Panc1 (cell line): Measurements from ENCODE around the gene MAP3K20. TPM values are rescaled to one million over a fixed set of nuclear protein-coding genes. Genes with fewer than 3 reads are reported as not detected.

Source experiments
- ATAC-seq: fragments of 200-7000 bp; cut with Tn5 transposase; 2 replicates; pipeline ENCODE4 v1.9.1; 2020; ENCODE audit warnings: mild to moderate bottlenecking, moderate library complexity
- BruUV-seq: library from RNA; stranded (reverse); fragments of 400-500 nt; replicated peaks from 2 replicates; lab custom pipeline; 2021; lab: Mats Ljungman, UMichigan
- CTCF ChIA-PET: fragments of 300-600 bp; sonication (Branson Sonifier 250); formaldehyde crosslinking; loops from one replicate; lab custom pipeline; 2022; ENCODE audit warnings: antibody characterized with exemption; lab: Charles Lee
- POLR2A ChIA-PET: fragments of 300-600 bp; sonication (Branson Sonifier 250); formaldehyde crosslinking; loops from one replicate; lab custom pipeline; 2022; ENCODE audit warnings: antibody characterized with exemption; lab: Charles Lee
- DNase-seq: peaks from one replicate; pipeline ENCODE4 v3.0.0-alpha.2; 2010; ENCODE audit warnings: low read depth, low spot score
- H3K27ac ChIP-seq: 2 replicates; pipeline ENCODE4 v1.5.1; 2011; ENCODE audit warnings: mild to moderate bottlenecking, low read length, inconsistent platforms
- H3K27me3 ChIP-seq: fragments of 200-500 bp; sonication (Bioruptor generic); 2 replicates; pipeline ENCODE4 v1.6.0; 2014; ENCODE audit warnings: low read length, inconsistent platforms; ENCODE audit not compliant: control insufficient read depth, insufficient read depth
- H3K36me3 ChIP-seq: fragments of 200-500 bp; sonication (Bioruptor generic); 2 replicates; pipeline ENCODE4 v1.5.1; 2014; ENCODE audit warnings: inconsistent platforms, mild to moderate bottlenecking, low read length, moderate library complexity; ENCODE audit not compliant: control insufficient read depth, insufficient read depth
- H3K4me1 ChIP-seq: 2 replicates; pipeline ENCODE4 v1.5.1; 2011; ENCODE audit warnings: inconsistent platforms, mild to moderate bottlenecking, low read length, moderate library complexity; ENCODE audit not compliant: control insufficient read depth, insufficient read depth
- H3K4me3 ChIP-seq, 2 experiments: 2 replicates each; pipeline ENCODE4 v1.5.1; 2011 to 2012; ENCODE audit warnings: low read depth in 2 of 2, low read length in 2 of 2, mild to moderate bottlenecking in 2 of 2, inconsistent platforms in 1 of 2, moderate library complexity in 1 of 2
- H3K9me3 ChIP-seq: fragments of 200-500 bp; sonication (Bioruptor generic); 2 replicates; pipeline ENCODE4 v1.5.1; 2014; ENCODE audit warnings: low read depth, mild to moderate bottlenecking, inconsistent platforms, low read length, moderate library complexity; ENCODE audit not compliant: control insufficient read depth, insufficient read depth
- CTCF ChIP-seq: fragments of 450-650 bp; IDR thresholded peaks from 2 replicates; pipeline ENCODE4 v1.5.1; 2017; ENCODE audit warnings: mild to moderate bottlenecking
- POLR2AphosphoS5 ChIP-seq: IDR thresholded peaks from 2 replicates; pipeline ENCODE4 v1.6.1; 2012; ENCODE audit warnings: mild to moderate bottlenecking, low read depth, low read length, moderate library complexity
- REST ChIP-seq, 2 experiments: IDR thresholded peaks; 2 replicates each; pipeline ENCODE4 v1.6.1; 2011 to 2012; ENCODE audit warnings: low read depth in 2 of 2, control low read depth in 1 of 2, low read length in 1 of 2, mild to moderate bottlenecking in 1 of 2, moderate library complexity in 1 of 2; ENCODE audit not compliant: insufficient read depth in 1 of 2
- SIN3A ChIP-seq: IDR thresholded peaks from 2 replicates; pipeline ENCODE4 v1.6.1; 2012; ENCODE audit warnings: low read depth, mild to moderate bottlenecking, low read length, moderate library complexity, borderline replicate concordance; ENCODE audit not compliant: insufficient read depth
- TCF7L2 ChIP-seq: IDR thresholded peaks from 2 replicates; pipeline ENCODE4 v1.6.1; 2011; ENCODE audit warnings: mild to moderate bottlenecking, low read depth, low read length, inconsistent platforms
- in situ Hi-C: cut with HindIII; loops from 2 replicates; pipeline ENCODE4 v1.10.0; 2016; ENCODE audit warnings: low sequenced_read_pairs, low pct_unique_long_range_greater_than_20kb
- intact Hi-C: fragments of 100-400 bp; cut with micrococcal nuclease; formaldehyde crosslinking; loops from one replicate; pipeline ENCODE4 v1.10.0; 2022; ENCODE audit not compliant: unreplicated experiment
- total RNA-seq: library from RNA; stranded (reverse); gene quantifications from one replicate; pipeline ENCODE4 v1.2.1, GENCODE V29; 2021; ENCODE audit not compliant: unreplicated experiment

The MAP3K20 gene
- total RNA-seq, 1 experiment from 2014 or later = 121 TPM

GRCh38 chr2:173099804-173100203 is 24.2 kb downstream of the MAP3K20 start:
- no TSS peak for BruUV-seq
- peak; percentile 57; the same call in 1 of the 2 replicates for ATAC-seq
- Histone ChIP-seq H3K4me1 (peaks cover 38% of the 10 kb centered on the region), H3K36me3 (peaks cover 19% of the 10 kb centered on the region; the same call in 1 of the 2 replicates), H3K9me3 (no peaks in the 10 kb centered on the region), H3K4me3 (no peak overlapping the region), H3K27me3 (no peaks in the 10 kb centered on the region), H3K27ac (peak overlapping the region; percentile 99)
- no peak for TF ChIP-seq TCF7L2
- no peak for TF ChIP-seq REST (IDR thresholded peaks at IDR 0.05; ENCODE audit: insufficient read depth in 1 of 2, low read depth in 2 of 2, low read length in 1 of 2)
- TF ChIP-seq POLR2AphosphoS5 = no peak
- no peak for TF ChIP-seq SIN3A
- no peak for TF ChIP-seq CTCF
- ChIA-PET POLR2A (interaction anchor here (1.2 kb wide), 1 partner anchor 20 kb away, joined by 3 read pairs; no protein-coding TSS in a partner anchor), CTCF (interaction anchor here (0.8 kb wide), 1 partner anchor 110 kb away, joined by 6 read pairs; no protein-coding TSS in a partner anchor)
- no peak for DNase-seq
- in situ Hi-C loops (no loop called here), intact Hi-C loops (no loop called here)

- CTCF ChIA-PET = no interaction called here
- intact Hi-C loops (no loop called here), in situ Hi-C loops (no loop called here)
- ATAC-seq (no peak), DNase-seq (no peak)
- H3K9me3 ChIP-seq = no peaks in the 10 kb centered on the region
- H3K27me3 ChIP-seq = no peaks in the 10 kb centered on the region
- peak overlapping the region; percentile 99 for H3K27ac ChIP-seq
- H3K36me3 ChIP-seq = peaks cover 8% of the 10 kb centered on the region; the same call in 1 of the 2 replicates
- H3K4me1 ChIP-seq = peaks cover 43% of the 10 kb centered on the region
- no peak overlapping the region for H3K4me3 ChIP-seq
- no TSS peak for BruUV-seq
- no peak for TF ChIP-seq SIN3A
- TF ChIP-seq REST (IDR thresholded peaks at IDR 0.05; ENCODE audit: insufficient read depth in 1 of 2, low read depth in 2 of 2, low read length in 1 of 2) = no peak
- TF ChIP-seq CTCF = no peak
- no peak for TF ChIP-seq TCF7L2
- TF ChIP-seq POLR2AphosphoS5 = no peak
- POLR2A ChIA-PET = no interaction called here
Observed at GRCh38 chr2:173101687-173102086, 26.0 kb downstream of the MAP3K20 start.
